HG02981 (cell line): ENCODE results near the gene SYNDIG1.

Experiments used
- ATAC-seq: cut with Tn5 transposase; IDR thresholded peaks from one replicate; pipeline ENCODE4 v1.9.1; 2021; ENCODE audit warnings: mild to moderate bottlenecking, moderate library complexity; ENCODE audit not compliant: unreplicated experiment

The SYNDIG1 gene

DNA sequence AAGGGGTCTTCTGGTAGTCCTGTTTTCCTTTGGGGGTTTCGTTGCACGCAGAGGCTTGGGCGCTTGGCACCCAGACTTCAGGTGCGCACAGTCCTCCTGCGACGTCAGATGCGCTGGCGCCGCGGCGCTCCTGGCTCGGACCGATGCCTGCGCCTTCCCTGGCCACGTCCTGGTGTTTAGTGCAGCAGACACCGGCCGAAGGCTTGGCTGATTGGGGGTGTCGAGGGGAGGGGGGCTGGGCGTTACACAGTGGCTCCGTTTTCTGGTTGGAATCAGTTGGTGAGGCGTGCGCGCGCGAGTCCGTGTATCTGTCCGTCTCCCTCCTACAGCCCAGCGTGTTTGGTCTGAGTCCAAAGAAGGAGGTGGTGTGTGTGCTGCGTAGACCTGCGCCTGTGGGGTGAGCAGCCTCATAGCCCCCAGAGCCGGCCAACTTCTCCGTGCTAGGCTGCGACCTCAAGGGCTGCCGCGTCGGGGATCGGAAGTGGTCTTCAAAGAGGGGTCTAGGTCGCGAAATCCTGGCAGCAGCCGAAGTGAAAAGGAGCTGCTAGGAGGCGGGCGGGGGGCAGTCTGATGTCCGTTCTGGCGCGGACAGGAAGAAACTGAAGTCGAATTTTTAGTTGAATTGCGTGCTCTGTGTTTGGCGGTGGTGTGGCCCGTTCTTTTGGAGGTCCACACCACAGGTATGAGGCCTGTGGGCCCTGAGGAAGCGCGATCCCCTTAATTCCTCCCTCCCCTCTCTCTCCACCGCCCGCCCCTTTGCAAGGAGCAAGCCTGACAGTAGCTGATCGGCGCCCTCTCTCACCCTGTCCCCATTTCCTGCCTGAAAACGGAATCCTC is 1.5 kb downstream of the SYNDIG1 start:
- no peak for ATAC-seq

DNA sequence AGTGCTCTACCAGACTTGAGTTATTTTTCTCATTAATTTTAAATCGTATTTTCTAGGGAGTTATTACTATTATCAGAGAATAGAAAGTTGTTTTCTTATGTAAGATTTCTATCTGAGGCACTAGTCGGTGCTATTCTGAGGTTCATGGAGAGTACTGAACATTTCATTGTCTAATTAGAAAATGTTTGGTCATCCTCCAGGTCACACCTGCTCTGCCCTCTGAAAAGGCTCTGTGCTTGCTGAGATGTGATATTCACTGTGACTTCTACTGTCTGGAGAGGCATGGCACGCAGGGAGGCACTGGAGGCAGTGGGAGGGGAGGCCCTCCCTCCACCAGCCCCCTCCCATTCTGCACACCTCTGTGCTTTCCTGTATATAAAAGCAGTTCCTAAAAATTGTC is 3.0 kb downstream of the SYNDIG1 start:
- no peak for ATAC-seq

DNA sequence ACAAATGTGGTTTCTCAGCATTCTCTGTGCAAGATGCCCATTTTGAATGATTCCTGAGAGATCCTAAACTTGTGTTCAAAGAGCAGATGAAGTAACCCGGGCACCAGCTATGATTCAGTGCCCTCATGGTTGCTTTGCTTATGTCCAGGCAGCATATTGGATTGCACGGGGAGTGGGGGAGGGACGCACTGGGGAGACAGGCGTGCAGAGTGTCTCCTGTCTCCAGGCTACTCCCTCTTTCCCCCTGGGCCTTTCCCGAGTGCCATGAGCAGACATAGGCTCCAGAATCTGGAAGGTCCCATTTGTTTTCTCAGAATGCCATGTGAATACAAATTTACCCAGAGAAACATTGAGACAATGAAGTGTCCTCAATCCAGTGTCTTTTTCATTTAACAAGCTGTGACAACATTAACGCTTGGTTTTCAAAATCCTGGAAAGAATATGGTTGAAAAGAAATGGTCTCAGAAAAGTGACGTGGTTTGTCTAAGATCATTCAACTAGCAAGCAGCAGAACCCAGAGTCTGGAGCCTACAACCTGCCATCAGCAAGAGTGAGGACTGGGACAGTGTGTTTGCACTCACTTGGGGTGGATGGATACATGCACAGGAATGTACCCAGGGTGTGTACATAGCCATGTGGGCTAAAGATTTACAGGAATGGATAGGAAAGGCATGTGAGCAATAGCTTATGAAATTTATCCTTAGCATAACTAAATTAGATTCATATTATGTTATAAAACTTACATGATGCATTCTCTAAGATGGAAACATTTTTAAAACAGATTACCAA is 4.2 kb downstream of the SYNDIG1 start:
- no peak for ATAC-seq

- no peak for ATAC-seq
Measured at GRCh38 chr20:24477831-24478547, 8.6 kb downstream of the SYNDIG1 start.

DNA sequence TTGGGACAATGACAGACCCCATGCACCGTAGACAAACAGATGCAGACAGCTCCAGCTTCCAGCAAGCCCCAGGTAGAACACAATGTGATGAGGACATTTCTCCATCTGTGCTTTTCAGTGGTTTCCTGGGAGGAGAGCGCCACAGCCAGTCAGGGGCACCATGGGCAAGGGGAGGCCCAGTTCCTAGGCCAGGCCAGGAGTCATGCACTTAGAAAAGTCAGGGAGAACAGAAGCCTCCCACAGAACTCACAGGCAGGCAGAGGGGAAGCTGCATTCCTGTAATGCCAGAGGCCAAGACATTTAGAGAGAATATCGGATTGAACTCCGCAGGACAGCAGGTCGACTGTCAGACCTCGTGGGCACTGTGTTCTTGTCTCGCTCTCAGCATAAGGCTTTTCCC is 9.2 kb downstream of the SYNDIG1 start:
- no peak for ATAC-seq

GRCh38 chr20:24479106-24479505 is 9.7 kb downstream of the SYNDIG1 start:
- ATAC-seq, result no peak

DNA sequence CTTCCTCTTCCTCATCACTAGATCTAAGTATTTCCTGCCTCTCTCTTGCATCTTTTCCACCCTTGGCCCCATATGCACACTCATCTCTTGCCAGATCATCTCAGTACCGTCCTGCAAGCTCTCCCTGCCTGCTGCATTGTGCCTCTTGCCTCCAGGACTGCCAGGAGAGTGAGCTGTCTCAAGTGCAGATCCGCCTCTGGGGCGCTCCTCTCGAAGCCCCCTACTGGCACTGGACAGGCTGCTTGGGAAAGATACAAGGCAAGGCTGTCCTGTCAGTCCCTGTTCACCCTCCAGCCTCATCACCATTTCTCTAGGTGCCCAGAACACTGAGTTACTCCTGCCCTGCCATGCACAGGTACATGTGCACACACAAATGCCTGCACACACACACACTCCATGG is 10.2 kb downstream of the SYNDIG1 start:
- ATAC-seq, result no peak

DNA sequence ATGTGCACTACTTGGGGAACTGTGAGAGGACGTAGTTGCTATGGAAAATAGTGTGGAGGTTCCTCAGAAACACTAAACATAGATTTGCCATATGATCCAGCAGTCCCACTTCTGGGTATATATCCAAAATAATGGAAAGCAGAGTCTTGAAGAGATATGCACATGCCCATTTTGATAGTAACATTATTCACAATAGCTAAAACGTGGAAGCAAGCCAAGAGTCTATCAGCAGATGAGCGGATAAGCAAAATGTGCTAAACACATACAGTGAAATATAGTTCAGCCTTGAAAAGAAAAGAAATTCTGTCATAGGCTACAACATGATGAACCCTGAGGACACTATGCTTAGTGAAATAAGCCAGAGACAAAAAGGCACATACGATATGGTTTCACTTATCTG is 11.1 kb downstream of the SYNDIG1 start:
- ATAC-seq, result no peak

GRCh38 chr20:24481173-24481572 is 11.7 kb downstream of the SYNDIG1 start:
- no peak for ATAC-seq

GRCh38 chr20:24483435-24484080 is 14.1 kb downstream of the SYNDIG1 start:
- ATAC-seq, result no peak

GRCh38 chr20:24484081-24484450 is 14.6 kb downstream of the SYNDIG1 start:
- no peak for ATAC-seq

DNA sequence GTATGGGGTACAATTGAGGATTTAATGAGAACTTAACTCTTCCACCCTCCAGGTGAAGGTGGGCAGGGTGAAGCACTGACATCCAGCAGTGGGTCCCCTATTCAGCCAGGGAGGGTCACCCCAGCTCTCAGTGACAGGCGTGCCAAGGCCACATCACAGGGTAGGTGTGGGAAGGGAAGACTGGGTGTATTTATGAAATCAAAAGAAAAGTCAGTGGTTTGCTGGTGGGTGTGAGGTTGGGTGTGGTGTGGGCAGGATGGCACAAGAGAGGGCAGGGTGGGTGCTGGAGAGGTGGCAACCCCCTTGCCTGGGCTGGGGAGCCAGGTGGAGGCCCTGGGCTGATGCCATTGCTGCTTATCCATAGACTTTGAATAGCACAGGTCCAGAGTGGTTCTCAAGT is 16.6 kb downstream of the SYNDIG1 start:
- no peak for ATAC-seq

- no peak for ATAC-seq
Measured at GRCh38 chr20:24487240-24487639, 17.8 kb downstream of the SYNDIG1 start.

DNA sequence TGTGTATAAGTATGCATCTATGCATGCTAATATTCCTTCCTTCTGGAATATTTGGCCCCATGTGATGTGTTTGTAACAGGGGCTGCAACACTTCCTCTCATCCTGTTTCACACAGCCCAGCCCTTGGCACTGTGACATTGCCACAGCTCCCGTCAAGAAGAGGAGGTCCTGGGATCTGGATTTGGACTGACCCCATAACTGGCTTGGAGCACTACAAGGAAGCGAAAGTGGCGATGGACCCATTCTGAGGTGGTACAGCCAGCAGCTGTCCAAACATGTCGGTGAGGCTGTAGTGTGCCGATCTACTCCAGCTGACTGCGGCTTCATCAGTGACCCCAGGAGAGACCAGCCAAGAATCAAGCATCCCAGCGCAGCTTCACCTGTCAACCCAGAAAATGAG is 18.2 kb downstream of the SYNDIG1 start:
- no peak for ATAC-seq

- no peak for ATAC-seq
Measured at GRCh38 chr20:24488064-24488799, 18.8 kb downstream of the SYNDIG1 start.

- no peak for ATAC-seq
Measured at GRCh38 chr20:24488800-24489175, 19.4 kb downstream of the SYNDIG1 start.

DNA sequence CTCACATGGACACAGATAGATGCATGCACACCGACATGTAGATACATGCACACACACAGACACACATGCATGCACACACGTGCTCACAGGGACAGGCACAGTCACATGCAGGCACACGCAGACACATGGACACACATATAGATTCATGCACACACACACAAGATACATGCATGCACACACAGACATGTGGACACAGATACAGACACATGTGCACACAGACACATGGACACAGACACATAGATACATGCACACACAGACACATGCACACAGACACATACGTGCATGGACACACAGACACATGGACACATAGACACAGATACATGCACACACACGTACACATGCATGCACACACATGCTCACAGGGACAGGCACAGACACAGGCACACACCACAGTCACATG is 19.8 kb downstream of the SYNDIG1 start:
- no peak for ATAC-seq

DNA sequence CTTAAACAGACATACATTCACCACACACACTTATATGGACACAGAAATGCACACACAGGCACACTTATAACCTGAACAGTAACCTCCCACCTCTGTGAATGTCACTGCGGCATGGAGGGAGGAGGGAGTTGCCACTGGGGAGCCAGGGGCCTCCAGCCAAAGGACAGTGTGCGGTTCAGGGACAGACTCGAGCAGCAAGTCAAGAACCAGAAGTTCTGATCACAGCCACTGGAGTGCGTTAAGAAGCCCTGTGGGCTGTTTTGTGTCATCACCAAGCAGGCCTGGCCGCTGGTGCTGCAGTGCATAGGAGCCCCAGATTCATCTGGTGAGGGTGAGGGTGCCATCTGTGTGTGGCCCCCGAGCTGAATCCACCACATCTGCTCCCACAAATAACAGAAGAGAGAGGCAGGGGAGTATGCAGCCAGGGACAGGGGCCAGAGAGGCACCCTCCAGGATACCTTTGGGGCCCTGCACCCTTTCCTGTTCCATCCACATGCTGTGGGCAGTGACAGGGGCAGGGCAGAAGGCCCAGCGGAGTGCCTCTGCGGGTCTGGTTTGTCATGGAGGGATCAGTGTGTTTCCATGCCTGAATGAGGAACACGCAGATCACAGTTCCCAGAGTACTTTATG is 20.3 kb downstream of the SYNDIG1 start:
- ATAC-seq, result no peak

GRCh38 chr20:24490598-24490997 is 21.2 kb downstream of the SYNDIG1 start:
- no peak for ATAC-seq
